Activated T-cell treated with anti-CD3 and anti-CD28 coated beads, Interleukin-2, amount 50 U/mL, for 4 hours (primary cell): ENCODE results near the gene SPECC1. TPM values are rescaled to one million over a fixed set of nuclear protein-coding genes. Genes with fewer than 3 reads are reported as not detected.
"Not testable (repeated sequence)": the region's sequence is repeated elsewhere in the genome, so short reads cannot be mapped to it uniquely, and the experiment has no call there.

ENCODE experiments used
- ATAC-seq, 2 donors: fragments of 200-7000 bp; cut with Tn5 transposase; one replicate each; pipeline ENCODE4 v1.10.0; 2021
- DNase-seq: peaks from one replicate; pipeline ENCODE4 v3.0.0-alpha.2; 2020
- H3K27me3 Mint-ChIP-seq: one replicate; pipeline ENCODE4 v1.8.0; 2021; ENCODE audit warnings: low read depth, mixed read lengths
- H3K36me3 Mint-ChIP-seq: one replicate; pipeline ENCODE4 v1.8.0; 2022; ENCODE audit warnings: mixed read lengths; ENCODE audit not compliant: insufficient read depth
- H3K4me1 Mint-ChIP-seq: one replicate; pipeline ENCODE4 v1.8.0; 2021; ENCODE audit warnings: low read depth, mixed read lengths
- H3K4me3 Mint-ChIP-seq: one replicate; pipeline ENCODE4 v1.8.0; 2021; ENCODE audit warnings: mild to moderate bottlenecking, moderate library complexity, mixed read lengths
- H3K9me3 Mint-ChIP-seq: one replicate; pipeline ENCODE4 v1.8.0; 2021; ENCODE audit warnings: mixed read lengths
- total RNA-seq, 3 donors: library from RNA; stranded (reverse); gene quantifications; one replicate each; pipeline ENCODE4 v1.2.1, GENCODE V29; 2021

SPECC1 gene
- total RNA-seq, 3 donors from 2014 or later, result 3.8 to 7.0 (median 3.9) TPM

- Mint-ChIP-seq H3K27me3 (peaks cover 3% of the 10 kb centered on the region), H3K4me1 (peaks cover 2% of the 10 kb centered on the region), H3K9me3 (no peaks in the 10 kb centered on the region), H3K4me3 (no peak overlapping the region), H3K36me3 (no peaks in the 10 kb centered on the region)
- DNase-seq (no peak), ATAC-seq (no peak)
Observed at GRCh38 chr17:20035501-20035900, 26.3 kb downstream of the SPECC1 start.

- not testable (repeated sequence) for H3K4me3 Mint-ChIP-seq, ATAC-seq, H3K4me1 Mint-ChIP-seq, H3K36me3 Mint-ChIP-seq, H3K27me3 Mint-ChIP-seq, DNase-seq, H3K9me3 Mint-ChIP-seq
Observed at GRCh38 chr17:20037286-20037685, 28.1 kb downstream of the SPECC1 start.

GRCh38 chr17:20039037-20039436 is 29.9 kb downstream of the SPECC1 start:
- no peak for DNase-seq
- no peak overlapping the region for H3K4me3 Mint-ChIP-seq
- H3K9me3 Mint-ChIP-seq, result no peaks in the 10 kb centered on the region
- H3K36me3 Mint-ChIP-seq, result no peaks in the 10 kb centered on the region
- no peak for ATAC-seq
- H3K27me3 Mint-ChIP-seq, result peaks cover 4% of the 10 kb centered on the region
- H3K4me1 Mint-ChIP-seq, result peaks cover 8% of the 10 kb centered on the region

GRCh38 chr17:20040216-20040615 is 31.1 kb downstream of the SPECC1 start:
- no peaks in the 10 kb centered on the region for H3K36me3 Mint-ChIP-seq
- no peaks in the 10 kb centered on the region for H3K9me3 Mint-ChIP-seq
- H3K4me1 Mint-ChIP-seq, result peaks cover 8% of the 10 kb centered on the region
- ATAC-seq, result no peak
- no peak overlapping the region for H3K4me3 Mint-ChIP-seq
- peaks cover 4% of the 10 kb centered on the region for H3K27me3 Mint-ChIP-seq
- DNase-seq, result no peak

GRCh38 chr17:20043021-20043420 is 33.9 kb downstream of the SPECC1 start:
- no peak for ATAC-seq
- no peak for DNase-seq
- no peaks in the 10 kb centered on the region for H3K36me3 Mint-ChIP-seq
- no peak overlapping the region for H3K4me3 Mint-ChIP-seq
- H3K27me3 Mint-ChIP-seq, result peaks cover 8% of the 10 kb centered on the region
- H3K4me1 Mint-ChIP-seq, result peaks cover 8% of the 10 kb centered on the region
- H3K9me3 Mint-ChIP-seq, result no peaks in the 10 kb centered on the region

GRCh38 chr17:20045476-20045875 is 36.3 kb downstream of the SPECC1 start:
- ATAC-seq, result no peak
- H3K36me3 Mint-ChIP-seq, result no peaks in the 10 kb centered on the region
- peaks cover 10% of the 10 kb centered on the region for H3K27me3 Mint-ChIP-seq
- H3K9me3 Mint-ChIP-seq, result no peaks in the 10 kb centered on the region
- peaks cover 8% of the 10 kb centered on the region for H3K4me1 Mint-ChIP-seq
- no peak for DNase-seq
- no peak overlapping the region for H3K4me3 Mint-ChIP-seq

GRCh38 chr17:20046629-20047028 is 37.5 kb downstream of the SPECC1 start:
- H3K4me3 Mint-ChIP-seq, result no peak overlapping the region
- DNase-seq (no peak), ATAC-seq (no peak)
- no peaks in the 10 kb centered on the region for H3K36me3 Mint-ChIP-seq
- H3K9me3 Mint-ChIP-seq, result no peaks in the 10 kb centered on the region
- H3K4me1 Mint-ChIP-seq, result peaks cover 8% of the 10 kb centered on the region
- H3K27me3 Mint-ChIP-seq, result peaks cover 10% of the 10 kb centered on the region

GRCh38 chr17:20051624-20052023 is 42.5 kb downstream of the SPECC1 start:
- no peaks in the 10 kb centered on the region for H3K9me3 Mint-ChIP-seq
- H3K4me1 Mint-ChIP-seq, result no peaks in the 10 kb centered on the region
- no peaks in the 10 kb centered on the region for H3K36me3 Mint-ChIP-seq
- H3K4me3 Mint-ChIP-seq, result no peak overlapping the region
- DNase-seq (no peak), ATAC-seq (no peak)
- H3K27me3 Mint-ChIP-seq, result peaks cover 4% of the 10 kb centered on the region

GRCh38 chr17:20053361-20053964 is 44.3 kb downstream of the SPECC1 start:
- H3K36me3 Mint-ChIP-seq, result no peaks in the 10 kb centered on the region
- DNase-seq (no peak), ATAC-seq (no peak)
- no peaks in the 10 kb centered on the region for H3K9me3 Mint-ChIP-seq
- no peaks in the 10 kb centered on the region for H3K4me1 Mint-ChIP-seq
- no peaks in the 10 kb centered on the region for H3K27me3 Mint-ChIP-seq
- no peak overlapping the region for H3K4me3 Mint-ChIP-seq

GRCh38 chr17:20059728-20060188 is 50.6 kb downstream of the SPECC1 start:
- Mint-ChIP-seq H3K9me3 (no peaks in the 10 kb centered on the region), H3K27me3 (no peaks in the 10 kb centered on the region), H3K36me3 (no peaks in the 10 kb centered on the region), H3K4me3 (no peak overlapping the region), H3K4me1 (peaks cover 8% of the 10 kb centered on the region)
- DNase-seq (no peak), ATAC-seq (no peak)

GRCh38 chr17:20063665-20064648 is 54.8 kb downstream of the SPECC1 start:
- Mint-ChIP-seq H3K4me3 (no peak overlapping the region), H3K36me3 (no peaks in the 10 kb centered on the region), H3K4me1 (peaks cover 8% of the 10 kb centered on the region), H3K9me3 (no peaks in the 10 kb centered on the region), H3K27me3 (no peaks in the 10 kb centered on the region)
- DNase-seq (no peak), ATAC-seq (peak; percentile 66 to 74)

GRCh38 chr17:20066253-20066652 is 57.1 kb downstream of the SPECC1 start:
- ATAC-seq, result no peak
- Mint-ChIP-seq H3K4me3 (no peak overlapping the region), H3K9me3 (no peaks in the 10 kb centered on the region), H3K27me3 (no peaks in the 10 kb centered on the region), H3K4me1 (peaks cover 8% of the 10 kb centered on the region), H3K36me3 (no peaks in the 10 kb centered on the region)
- DNase-seq, result no peak

GRCh38 chr17:20067711-20068110 is 58.6 kb downstream of the SPECC1 start:
- Mint-ChIP-seq H3K4me3 (no peak overlapping the region), H3K27me3 (no peaks in the 10 kb centered on the region), H3K9me3 (no peaks in the 10 kb centered on the region), H3K4me1 (peaks cover 9% of the 10 kb centered on the region), H3K36me3 (no peaks in the 10 kb centered on the region)
- DNase-seq (no peak), ATAC-seq (no peak)

GRCh38 chr17:20068445-20068844 is 59.3 kb downstream of the SPECC1 start:
- ATAC-seq (no peak), DNase-seq (no peak)
- H3K4me3 Mint-ChIP-seq, result no peak overlapping the region
- no peaks in the 10 kb centered on the region for H3K36me3 Mint-ChIP-seq
- no peaks in the 10 kb centered on the region for H3K27me3 Mint-ChIP-seq
- H3K9me3 Mint-ChIP-seq, result no peaks in the 10 kb centered on the region
- peaks cover 16% of the 10 kb centered on the region for H3K4me1 Mint-ChIP-seq
